SK-MEL-5 (cell line): ENCODE results near the gene GRB10. TPM values are rescaled to one million over a fixed set of nuclear protein-coding genes. Genes with fewer than 3 reads are reported as not detected.
"Not testable (repeated sequence)": the region's sequence is repeated elsewhere in the genome, so short reads cannot be mapped to it uniquely, and the experiment has no call there.

Source experiments
- DNase-seq: peaks from one replicate; pipeline ENCODE4 v3.0.0-alpha.2; 2016; ENCODE audit warnings: low read depth, low spot score
- in situ Hi-C: cut with HindIII; loops from 2 replicates; pipeline ENCODE4 v1.10.0; 2016; ENCODE audit warnings: low sequenced_read_pairs, high pct_unique_total_duplicates, low pct_unique_long_range_greater_than_20kb
- total RNA-seq: library from RNA; depleted of rRNA; stranded (reverse); fragments of >200 nt; shearing (Covaris generic); gene quantifications from 2 replicates; pipeline ENCODE4 v1.2.3, GENCODE V29; 2014

The GRB10 gene
- total RNA-seq, 1 experiment from 2014 or later, result 94.3 TPM

DNA sequence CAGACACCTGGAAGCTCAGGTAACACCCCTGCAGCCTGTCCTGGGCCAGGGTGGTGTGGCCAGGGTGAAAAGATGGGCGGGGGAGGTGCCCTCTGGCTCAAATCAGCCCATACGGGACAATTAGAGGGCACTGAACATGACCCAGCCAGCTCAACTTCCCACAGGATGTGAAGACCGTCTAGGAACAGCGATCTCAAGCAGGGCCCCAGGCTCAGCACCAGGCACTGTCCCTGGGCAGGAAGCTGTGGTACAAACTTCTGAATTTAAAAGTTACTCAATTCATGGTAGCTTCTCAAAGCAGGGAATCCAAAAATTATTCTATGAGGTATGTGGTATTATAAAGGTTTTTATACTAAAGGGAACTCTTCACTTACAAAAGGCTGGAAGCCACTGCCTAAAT is 5.1 kb upstream of the GRB10 start:
- DNase-seq, result no peak

DNA sequence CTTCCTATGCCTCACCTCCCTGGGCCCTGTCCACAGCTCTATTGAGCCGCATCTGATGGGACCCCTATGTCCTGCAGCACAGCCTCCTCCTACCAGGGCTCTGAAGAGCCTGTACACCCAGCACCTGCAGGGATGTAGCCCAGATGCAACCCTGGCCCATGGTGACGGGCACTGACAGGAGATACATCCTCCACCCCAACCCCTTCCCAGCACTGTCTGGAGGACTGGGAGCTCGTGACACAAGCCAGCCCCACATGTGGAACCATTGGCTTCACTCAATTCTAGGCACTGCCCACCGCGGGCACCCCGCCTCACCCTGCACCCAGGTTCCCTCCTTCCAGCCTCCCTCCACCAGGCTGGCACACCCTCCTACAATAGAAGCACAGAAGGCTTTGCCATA is 2.6 kb upstream of the GRB10 start:
- in situ Hi-C loops, result no loop called here
- DNase-seq, result no peak

More for the DNA sequence above, 5.1 kb upstream of the GRB10 start:
- in situ Hi-C loops, result no loop called here

DNA sequence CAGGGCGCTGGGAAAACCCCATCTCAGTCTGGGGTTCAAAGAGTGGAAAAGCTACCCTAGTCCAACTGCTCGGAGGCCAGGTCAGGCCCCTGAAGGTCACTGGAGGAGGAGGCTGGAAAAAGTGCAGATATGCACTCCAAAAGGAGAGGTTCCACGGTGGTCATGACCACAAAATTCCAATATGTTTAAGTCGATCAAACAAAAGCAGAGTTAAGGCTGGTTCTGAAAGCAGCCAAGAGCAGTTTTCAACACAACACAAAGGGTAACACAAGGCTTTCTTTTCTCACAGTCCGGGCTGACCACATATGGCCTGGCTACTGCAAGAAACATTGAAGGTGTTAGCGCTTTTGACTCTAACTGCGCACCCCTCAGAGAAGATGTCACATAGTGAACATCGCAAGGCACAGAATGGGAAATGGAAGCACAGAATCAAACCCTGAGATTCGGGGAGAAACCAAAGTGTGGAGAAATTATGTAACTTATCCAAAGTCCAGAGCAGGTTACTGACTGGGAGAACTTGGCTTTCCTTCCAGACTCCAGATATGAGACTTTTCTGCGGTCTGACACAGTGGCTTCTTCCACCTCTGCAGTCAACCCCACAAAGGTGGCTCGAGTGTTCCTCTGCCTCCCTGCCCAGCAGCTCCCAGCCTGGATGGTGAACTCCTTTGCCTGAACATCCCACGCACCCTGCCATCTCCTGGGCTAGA is 1.3 kb upstream of the GRB10 start:
- in situ Hi-C loops, result no loop called here
- DNase-seq, result no peak

DNA sequence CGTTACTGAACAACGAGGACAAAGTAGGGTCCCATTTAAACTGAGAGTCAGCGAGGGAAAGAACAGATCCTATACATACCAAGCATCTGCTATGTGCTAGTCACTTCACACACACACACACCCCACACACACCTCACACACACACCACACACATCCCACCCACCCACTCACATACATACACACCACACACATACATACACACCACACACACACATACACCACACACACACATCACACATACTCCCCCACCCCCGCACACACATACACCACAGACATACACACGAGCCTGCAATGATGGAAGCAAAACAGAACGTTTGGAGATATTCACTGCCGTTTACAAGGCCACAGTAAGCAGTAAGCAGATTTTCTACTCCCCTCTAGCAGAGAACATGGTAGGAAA is 607 bp upstream of the GRB10 start:
- in situ Hi-C loops, result no loop called here
- no peak for DNase-seq

DNA sequence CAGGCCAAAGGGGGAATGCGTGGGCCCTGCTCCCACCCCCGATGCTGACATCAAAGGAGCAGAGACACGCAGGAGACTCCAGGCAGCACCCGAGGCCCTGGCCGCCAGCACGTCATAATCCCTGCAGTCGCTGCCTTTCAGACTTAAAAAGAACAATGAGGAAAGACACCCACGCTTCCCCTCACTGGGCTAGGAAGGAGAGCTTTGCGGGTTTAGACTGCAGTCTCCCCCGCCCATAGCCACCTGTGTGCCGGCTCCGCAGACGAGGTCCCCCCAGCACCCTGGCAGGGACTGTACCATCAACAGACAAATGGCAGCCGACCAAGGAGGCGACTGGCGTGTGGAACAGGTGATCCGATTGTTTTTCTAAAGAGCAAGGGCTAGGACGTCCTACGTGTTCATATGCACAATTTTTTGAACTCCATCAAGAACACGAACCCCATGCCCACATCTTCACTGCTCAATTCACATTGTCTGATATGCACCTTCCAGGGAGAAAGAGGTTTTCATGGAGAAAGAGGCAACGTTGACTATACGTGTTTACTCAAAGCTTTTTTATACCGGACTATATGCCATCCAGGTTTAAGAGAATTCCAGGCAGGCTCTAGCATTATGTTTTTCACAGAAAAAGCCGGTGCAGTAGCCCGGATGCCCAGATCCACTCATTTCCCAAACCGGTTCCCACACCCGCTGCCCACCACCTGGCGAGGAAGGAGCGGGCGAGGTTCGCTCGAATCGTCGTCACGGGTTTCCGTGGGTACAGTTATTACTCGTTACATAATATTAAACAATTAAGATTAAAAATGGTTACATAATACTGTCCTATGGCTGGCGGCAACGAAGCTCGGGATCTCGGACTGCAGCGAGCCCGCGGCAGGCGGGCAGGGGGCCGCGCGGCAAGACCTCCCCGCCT is 1.1 kb downstream of the GRB10 start:
- in situ Hi-C loops, result no loop called here
- DNase-seq, result no peak

DNA sequence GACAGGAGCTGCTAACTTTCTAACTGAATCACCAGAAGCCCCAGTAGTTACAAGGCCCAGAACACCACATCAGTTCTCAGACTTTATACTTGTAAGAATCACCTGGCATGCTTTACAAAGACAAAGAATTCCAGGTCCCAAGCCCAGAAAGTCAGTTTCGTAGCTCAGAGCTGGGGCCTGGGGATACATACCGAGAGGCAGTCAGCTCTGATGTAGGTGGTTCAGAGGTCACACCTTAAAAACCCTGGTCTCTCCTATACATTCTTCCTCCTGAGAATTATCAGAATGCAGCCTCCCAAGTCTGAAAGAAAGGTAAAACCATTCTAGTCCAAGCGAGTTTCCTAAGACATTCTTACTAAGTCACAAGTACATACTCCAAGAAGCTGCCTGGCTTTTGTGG is 2.3 kb downstream of the GRB10 start:
- in situ Hi-C loops, result no loop called here
- DNase-seq, result no peak

DNA sequence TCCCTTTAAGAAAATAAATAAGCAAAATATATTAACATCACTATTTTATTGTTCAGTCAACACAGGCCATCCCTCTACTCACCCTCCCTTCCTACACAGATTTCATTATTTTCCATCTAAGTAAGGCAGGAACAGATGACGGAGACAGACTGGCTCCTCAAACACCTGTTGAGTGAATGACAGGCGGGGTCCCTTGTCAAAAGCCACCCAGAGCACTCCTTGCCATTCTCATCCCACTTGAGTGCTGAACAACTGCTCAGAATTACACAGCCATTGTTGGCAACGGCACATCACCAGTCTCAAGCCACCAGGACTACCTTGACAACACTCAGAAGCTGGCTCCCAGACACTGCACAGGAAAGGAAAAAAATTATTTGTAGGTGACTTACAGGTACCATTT is 3.3 kb downstream of the GRB10 start:
- no peak for DNase-seq
- in situ Hi-C loops, result no loop called here

DNA sequence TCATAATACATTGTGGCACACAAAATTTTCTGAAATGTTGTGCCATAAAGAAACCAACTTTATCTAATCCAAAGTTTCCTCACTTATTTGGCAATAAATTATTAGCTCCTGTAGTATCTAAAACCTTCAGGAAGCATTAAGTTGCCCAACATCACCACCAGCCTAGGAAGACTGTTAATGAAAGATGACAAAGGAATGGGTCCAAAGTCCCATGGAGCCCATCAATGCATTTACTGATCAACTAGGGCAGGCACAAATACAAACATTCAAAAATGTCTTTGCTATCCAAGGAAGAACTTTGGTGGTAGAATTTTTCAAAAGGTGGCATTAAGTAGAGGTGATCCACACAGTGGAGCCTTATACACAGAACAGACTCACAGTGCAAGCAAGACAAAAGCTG is 4.5 kb downstream of the GRB10 start:
- in situ Hi-C loops, result no loop called here
- no peak for DNase-seq

DNA sequence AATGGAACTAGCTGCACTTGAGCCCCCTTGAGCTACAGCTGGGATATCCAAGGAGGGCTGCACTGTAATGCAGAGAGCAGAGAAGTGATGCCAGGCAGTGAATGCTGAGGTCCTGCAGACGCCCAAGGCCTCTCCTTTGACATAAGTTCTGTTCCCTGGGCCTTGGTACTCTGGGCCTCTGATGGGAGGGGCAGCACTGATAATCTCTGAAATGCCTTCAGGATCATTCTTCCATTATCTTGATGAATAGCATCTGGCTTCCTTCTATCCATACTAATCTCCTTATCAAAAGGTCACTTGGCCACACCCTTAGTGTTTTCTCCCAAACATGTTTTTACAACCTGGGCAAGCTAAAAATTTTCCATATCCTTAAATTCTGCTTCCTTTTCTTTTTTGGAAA is 6.9 kb downstream of the GRB10 start:
- no peak for DNase-seq
- in situ Hi-C loops, result no loop called here

DNA sequence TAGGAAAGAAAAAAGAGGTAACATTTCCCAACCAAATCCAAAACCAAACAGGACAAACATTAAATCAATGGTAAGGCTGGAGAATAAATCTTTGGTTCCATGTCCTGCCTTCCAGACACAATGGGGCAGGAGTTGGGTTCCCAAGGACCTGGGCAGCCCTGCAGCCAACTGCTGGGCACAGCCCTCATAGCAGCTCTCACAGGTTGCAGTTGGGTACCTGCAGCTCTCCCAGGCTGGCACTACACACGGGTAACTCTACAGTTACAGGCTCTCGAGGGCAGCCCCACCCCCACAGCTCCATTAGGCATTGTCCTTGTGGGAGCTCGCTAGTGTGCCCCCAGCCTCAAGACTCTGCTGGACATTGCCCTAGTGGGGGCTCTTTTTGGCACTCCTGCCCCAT is 7.5 kb downstream of the GRB10 start:
- in situ Hi-C loops, result no loop called here
- no peak for DNase-seq

DNA sequence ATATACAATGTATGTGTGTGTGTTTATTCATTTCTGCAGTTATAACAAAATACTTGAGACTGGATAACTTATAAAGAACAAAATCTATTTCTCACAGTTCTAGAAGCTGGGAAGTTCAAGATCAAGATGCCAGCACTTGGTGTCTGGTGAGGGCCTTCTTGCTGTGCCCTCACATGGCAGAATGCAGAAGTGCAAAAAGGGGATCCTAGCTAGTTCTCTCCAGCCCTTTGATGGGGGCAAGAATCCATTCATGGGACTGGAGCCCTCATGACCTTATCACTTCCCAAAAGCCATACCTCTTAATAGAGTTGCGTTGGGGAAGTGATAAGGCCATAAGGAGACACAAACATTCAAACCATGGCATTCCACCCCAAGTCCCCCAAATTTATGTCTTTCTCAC is 8.4 kb downstream of the GRB10 start:
- DNase-seq, result peak; percentile 53
- in situ Hi-C loops, result no loop called here

DNA sequence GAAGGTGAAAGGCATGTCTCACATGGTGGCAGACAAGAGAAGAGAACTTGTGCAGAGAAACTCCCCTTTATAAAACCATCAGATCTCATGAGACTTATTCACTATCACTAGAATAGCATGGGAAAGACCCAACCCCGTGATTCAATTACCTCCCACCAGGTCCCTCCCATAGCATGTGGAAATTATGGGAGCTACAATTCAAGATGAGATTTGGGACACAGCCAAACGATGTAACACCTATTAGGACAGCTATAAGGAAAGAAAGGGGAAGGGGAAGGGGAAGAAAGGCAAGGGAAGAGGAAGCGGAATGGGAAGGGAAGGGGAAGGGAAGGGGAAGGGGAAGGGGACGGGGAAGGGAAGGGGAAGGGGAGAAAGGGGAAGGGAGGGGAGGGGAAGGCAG is 9.6 kb downstream of the GRB10 start:
- in situ Hi-C loops, DNase-seq: not testable (repeated sequence)

DNA sequence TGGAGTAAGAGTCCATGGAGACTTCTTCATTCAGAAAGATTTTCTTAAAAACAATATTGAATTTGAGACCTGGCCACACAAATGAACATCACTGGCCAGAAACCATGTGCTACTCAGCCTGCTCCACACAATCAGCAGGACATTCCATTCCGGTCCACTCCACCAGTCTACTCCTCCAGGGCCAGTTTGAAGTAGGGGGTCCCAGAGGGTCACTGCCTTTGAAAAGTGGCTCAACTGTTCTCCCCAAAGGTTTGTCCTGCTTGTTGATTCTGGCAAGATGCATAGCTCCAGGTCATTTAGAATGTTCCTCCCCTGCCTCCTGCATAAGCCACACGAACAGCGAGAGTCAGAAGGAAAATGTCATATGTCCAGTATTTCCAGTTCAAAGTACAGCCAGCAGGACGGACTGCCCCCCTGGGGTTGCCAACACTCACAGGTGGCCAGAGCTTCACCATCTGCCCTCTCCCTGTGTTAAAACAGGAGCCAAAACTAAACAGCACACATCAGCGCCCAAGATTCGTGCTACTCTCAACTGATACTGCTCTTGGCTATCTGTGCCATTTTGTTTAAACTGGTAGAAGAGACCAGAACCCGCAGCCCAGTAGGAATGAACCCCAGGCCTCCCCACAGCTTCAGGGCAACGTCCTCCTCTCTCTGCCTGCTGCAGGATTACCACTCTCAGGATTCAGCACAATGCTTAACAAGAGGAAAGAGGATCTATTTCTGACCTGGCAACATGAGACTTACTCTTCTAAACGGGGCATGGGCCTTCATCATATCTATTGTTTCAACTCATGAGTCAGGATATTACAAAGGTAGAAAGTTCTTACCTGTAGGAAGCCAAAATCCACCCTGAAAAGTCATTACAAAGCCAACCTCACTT is 11.3 kb downstream of the GRB10 start:
- in situ Hi-C loops, result no loop called here

DNA sequence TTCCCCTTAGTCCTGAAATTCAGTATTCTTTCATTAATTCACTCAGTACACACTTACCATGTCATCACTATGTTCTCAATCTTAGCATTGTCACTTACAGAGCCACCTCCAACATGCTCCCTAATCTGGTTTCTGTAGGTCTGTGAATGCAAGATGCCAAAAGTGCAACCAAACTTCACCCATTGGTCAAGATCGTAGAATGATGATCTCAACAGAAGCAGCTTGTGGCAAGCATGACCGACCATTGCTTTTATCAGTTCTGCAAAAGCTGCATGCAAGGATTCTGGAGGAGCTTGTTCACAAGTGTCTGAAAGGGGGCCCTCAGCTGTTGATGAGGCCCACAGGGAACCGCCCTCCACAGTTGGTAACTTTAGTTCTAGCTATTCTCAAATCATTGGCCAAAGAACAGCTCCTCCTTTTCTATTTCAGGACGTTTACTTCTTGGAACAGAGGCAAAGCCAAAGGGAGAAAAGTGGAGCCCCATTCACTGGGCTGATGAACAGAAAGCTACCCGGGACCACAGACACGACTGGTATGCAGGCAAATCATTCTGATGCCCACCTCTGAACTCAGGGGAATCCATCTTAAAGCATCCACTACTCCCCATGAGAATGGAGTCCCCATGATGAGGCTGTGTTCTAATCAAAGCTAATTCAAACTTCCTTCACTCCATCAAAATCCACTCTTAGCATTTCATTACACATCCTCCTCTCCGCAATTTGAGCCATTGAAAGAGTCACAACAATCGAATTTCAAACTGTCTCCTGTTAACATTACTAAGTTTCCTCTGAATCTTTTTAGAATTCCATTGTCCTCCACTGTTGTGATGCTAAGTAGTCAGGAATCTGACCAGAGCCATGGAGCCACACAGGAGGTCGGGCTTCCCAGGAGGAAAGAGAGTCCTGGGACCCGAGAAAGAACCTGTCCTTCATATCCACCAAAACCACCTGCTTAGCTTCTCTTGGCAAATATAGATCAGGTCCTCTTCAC is 13.9 kb downstream of the GRB10 start:
- DNase-seq, result no peak
- in situ Hi-C loops, result no loop called here

More for the DNA sequence above, 11.3 kb downstream of the GRB10 start:
- no peak for DNase-seq

DNA sequence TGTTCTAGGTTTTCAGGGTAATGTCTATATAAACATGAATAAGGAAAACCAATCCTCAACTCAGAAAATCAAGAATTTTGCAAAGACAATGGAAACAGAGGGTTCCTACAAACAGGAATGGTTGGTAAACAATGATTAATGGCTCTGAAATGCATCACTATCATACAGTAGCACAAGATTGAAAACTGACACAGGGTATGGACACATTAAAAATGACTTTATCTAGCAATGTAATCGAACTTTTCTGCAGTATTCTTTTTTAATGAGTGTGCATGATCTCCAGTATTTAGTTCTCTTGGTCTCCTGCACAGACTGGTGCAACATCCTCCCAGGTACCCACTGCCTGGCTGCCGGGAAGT is 15.9 kb downstream of the GRB10 start:
- DNase-seq, result no peak

DNA sequence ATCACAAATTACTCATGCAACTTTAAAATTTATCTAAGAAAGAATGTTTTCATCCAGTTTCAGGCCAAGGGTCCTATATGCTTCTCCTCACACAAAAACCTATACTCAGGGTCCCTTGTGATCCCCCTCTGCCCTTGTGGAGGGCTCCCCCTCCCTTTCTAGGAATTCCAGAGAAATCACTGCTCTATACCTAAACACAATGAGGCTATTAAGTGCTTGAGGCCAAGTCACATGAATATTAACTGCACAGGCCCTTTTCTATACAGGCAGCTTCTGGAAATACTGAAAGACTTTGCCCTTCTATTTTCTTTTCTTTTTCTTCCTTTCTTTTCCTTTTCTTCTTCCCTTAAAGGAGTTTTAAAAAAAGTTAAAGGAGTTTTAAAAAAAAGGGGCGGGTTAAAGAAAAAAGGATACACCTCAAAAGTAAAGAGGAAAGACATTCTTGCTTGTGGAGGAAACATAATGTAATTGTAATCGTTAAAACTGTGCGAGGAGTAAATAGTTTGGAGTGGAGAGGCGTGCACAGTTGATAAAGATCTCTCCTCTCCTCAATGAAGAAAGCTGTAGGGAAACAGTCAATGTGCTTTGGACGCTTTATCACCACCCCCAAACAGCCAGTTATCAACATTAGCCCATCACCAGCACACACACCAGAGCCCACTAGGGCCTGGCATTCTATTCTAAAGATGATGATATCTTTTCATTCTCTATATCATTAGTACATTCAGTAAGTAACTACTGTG is 16.4 kb downstream of the GRB10 start:
- in situ Hi-C loops, result no loop called here
- peak; percentile 90 for DNase-seq

More for the DNA sequence above, 15.9 kb downstream of the GRB10 start:
- in situ Hi-C loops, result no loop called here
